ENCODE results near the gene NRM. TPM values are rescaled to one million over a fixed set of nuclear protein-coding genes. Genes with fewer than 3 reads are reported as not detected.
A peak's percentile ranks its signal among the peaks of the same experiment; 100 is the strongest.

The NRM gene
- total and polyA plus RNA-seq, 2 of the 13 experiments (the other 11 are each of a cell fraction or from before 2014, with no cell fraction given), result 12.5 to 16.0 TPM

DNA sequence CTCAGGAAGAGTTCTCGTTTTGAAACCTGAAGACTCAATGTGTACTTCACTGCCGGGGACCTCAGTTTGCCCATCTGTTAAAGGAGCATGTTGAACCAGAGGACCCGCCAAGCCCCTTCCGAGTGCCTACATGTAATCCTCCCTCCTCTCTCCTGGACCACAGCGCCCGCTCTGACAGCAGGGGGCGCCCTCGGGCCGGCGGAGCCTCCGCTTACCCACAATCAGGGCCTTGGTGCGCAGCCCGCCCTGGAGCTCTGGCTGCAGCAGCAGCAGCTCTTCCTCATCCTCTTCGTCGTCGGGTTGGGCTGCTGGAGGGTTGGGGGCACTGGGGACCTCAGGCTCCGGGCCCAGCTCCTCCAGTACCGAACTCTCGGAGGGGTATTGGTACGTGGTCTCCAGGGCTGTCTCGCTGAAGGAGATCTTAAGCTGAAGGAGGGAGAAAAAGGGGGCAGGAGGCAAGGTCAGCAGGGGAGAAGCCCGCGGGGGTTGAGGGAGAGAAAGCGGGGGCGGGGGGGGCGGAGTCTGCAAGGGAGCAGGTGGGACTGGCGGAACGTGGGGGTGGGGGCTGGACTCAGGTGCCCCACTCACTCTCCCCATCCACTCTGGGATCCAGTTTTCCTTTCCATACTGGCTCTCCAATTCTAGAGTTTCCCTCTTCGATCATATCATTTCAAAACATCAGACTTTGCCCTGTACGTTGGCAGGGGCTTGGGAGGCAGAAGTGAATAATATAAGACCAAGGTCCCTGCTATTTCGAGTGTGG lies 11.6 kb downstream of the NRM start (continued):
- TF ChIP-seq, protein P1, sequence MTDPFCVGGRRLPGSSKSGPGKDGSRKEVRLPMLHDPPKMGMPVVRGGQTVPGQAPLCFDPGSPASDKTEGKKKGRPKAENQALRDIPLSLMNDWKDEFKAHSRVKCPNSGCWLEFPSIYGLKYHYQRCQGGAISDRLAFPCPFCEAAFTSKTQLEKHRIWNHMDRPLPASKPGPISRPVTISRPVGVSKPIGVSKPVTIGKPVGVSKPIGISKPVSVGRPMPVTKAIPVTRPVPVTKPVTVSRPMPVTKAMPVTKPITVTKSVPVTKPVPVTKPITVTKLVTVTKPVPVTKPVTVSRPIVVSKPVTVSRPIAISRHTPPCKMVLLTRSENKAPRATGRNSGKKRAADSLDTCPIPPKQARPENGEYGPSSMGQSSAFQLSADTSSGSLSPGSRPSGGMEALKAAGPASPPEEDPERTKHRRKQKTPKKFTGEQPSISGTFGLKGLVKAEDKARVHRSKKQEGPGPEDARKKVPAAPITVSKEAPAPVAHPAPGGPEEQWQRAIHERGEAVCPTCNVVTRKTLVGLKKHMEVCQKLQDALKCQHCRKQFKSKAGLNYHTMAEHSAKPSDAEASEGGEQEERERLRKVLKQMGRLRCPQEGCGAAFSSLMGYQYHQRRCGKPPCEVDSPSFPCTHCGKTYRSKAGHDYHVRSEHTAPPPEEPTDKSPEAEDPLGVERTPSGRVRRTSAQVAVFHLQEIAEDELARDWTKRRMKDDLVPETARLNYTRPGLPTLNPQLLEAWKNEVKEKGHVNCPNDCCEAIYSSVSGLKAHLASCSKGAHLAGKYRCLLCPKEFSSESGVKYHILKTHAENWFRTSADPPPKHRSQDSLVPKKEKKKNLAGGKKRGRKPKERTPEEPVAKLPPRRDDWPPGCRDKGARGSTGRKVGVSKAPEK (CRISPR knock-in tag; IDR thresholded peaks at IDR 0.05; ENCODE audit: borderline replicate concordance), result peak; percentile 87; the same call in 1 of the 2 replicates
- TF ChIP-seq, protein P2, sequence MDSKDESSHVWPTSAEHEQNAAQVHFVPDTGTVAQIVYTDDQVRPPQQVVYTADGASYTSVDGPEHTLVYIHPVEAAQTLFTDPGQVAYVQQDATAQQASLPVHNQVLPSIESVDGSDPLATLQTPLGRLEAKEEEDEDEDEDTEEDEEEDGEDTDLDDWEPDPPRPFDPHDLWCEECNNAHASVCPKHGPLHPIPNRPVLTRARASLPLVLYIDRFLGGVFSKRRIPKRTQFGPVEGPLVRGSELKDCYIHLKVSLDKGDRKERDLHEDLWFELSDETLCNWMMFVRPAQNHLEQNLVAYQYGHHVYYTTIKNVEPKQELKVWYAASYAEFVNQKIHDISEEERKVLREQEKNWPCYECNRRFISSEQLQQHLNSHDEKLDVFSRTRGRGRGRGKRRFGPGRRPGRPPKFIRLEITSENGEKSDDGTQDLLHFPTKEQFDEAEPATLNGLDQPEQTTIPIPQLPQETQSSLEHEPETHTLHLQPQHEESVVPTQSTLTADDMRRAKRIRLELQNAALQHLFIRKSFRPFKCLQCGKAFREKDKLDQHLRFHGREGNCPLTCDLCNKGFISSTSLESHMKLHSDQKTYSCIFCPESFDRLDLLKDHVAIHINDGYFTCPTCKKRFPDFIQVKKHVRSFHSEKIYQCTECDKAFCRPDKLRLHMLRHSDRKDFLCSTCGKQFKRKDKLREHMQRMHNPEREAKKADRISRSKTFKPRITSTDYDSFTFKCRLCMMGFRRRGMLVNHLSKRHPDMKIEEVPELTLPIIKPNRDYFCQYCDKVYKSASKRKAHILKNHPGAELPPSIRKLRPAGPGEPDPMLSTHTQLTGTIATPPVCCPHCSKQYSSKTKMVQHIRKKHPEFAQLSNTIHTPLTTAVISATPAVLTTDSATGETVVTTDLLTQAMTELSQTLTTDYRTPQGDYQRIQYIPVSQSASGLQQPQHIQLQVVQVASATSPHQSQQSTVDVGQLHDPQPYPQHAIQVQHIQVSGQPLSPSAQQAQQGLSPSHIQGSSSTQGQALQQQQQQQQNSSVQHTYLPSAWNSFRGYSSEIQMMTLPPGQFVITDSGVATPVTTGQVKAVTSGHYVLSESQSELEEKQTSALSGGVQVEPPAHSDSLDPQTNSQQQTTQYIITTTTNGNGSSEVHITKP (CRISPR knock-in tag; IDR thresholded peaks at IDR 0.05; ENCODE audit: low read depth), result peak; percentile 58; the same call in 1 of the 2 replicates
- peak; percentile 94 for TF ChIP-seq ZNF687 (CRISPR knock-in tag; IDR thresholded peaks at IDR 0.05)
- peak; percentile 70 for TF ChIP-seq ZMYM4 (CRISPR knock-in tag; IDR thresholded peaks at IDR 0.05)
- peak; percentile 88 for TF ChIP-seq ZNF280D (CRISPR knock-in tag; IDR thresholded peaks at IDR 0.05)
- peak; percentile 88; the same call in 1 of the 2 replicates for TF ChIP-seq IKZF5 (CRISPR knock-in tag; IDR thresholded peaks at IDR 0.05)
- TF ChIP-seq ZNF546 (CRISPR knock-in tag; conservative IDR thresholded peaks at IDR 0.05), result 0 out of 2 replicates have a peak, but pooled peaks have one; percentile 48
- TF ChIP-seq ZNF788 (CRISPR knock-in tag; IDR thresholded peaks at IDR 0.05; ENCODE audit: borderline replicate concordance), result peak; percentile 53; the same call in 1 of the 2 replicates
- TF ChIP-seq, protein P3, sequence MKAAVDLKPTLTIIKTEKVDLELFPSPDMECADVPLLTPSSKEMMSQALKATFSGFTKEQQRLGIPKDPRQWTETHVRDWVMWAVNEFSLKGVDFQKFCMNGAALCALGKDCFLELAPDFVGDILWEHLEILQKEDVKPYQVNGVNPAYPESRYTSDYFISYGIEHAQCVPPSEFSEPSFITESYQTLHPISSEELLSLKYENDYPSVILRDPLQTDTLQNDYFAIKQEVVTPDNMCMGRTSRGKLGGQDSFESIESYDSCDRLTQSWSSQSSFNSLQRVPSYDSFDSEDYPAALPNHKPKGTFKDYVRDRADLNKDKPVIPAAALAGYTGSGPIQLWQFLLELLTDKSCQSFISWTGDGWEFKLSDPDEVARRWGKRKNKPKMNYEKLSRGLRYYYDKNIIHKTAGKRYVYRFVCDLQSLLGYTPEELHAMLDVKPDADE (CRISPR knock-in tag; IDR thresholded peaks at IDR 0.05), result no peak

All from HepG2 (cell line).